T-helper 1 cell treated with Interleukin-12 subunit alpha and Interleukin-12 subunit beta and Interleukin-4 antibody, amounts not matched to agents 30 μg/mL and 1 μg/mL, for 36 hours (primary cell): ENCODE measurements around the gene ARHGEF4.

Experiments
- H3K27ac Mint-ChIP-seq: one replicate; pipeline ENCODE4 v1.8.0; 2021; ENCODE audit warnings: mild to moderate bottlenecking, mixed read lengths
- H3K27me3 Mint-ChIP-seq: one replicate; pipeline ENCODE4 v1.8.0; 2021; ENCODE audit warnings: low read depth, mixed read lengths
- H3K36me3 Mint-ChIP-seq: one replicate; pipeline ENCODE4 v1.8.0; 2021; ENCODE audit warnings: low read depth, mixed read lengths
- H3K4me1 Mint-ChIP-seq: one replicate; pipeline ENCODE4 v1.8.0; 2021; ENCODE audit warnings: low read depth, mixed read lengths
- H3K4me3 Mint-ChIP-seq: one replicate; pipeline ENCODE4 v1.8.0; 2021; ENCODE audit warnings: mild to moderate bottlenecking, moderate library complexity, mixed read lengths
- H3K9me3 Mint-ChIP-seq: one replicate; pipeline ENCODE4 v1.8.0; 2021; ENCODE audit warnings: mixed read lengths

The ARHGEF4 gene

GRCh38 chr2:130836501-130837174 is at the start of gene ARHGEF4:
Gene ARHGEF4 (plus strand): TSS chr2:130836914. CDS start chr2:130836954, 40 bp downstream.
- no peaks in the 10 kb centered on the region for H3K36me3 Mint-ChIP-seq
- no peaks in the 10 kb centered on the region for H3K4me1 Mint-ChIP-seq
- no peaks in the 10 kb centered on the region for H3K9me3 Mint-ChIP-seq
- peaks cover 54% of the 10 kb centered on the region for H3K27me3 Mint-ChIP-seq
- no peak within 1 kb of the TSS for H3K4me3 Mint-ChIP-seq
- H3K27ac Mint-ChIP-seq, result no peak within 1 kb of the TSS

DNA sequence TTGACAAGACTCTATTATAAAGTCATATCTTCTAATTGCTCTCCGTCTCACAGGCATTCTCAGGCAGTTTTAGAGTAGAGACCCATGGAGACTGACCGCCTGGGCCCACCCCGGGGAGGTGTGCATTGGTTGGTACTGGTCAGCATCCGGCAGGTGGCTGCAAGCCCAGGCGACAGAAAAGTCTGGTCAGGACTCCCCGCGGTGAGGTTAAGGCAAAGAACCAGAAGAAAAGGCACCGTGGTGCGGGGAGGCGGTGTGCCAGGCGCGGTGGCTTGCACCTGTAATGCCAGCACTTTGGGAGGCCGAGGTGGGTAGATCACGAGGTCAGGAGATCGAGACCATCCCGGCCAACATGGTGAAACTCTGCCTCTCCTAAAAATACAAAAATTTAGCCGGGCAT is 48.9 kb upstream of the ARHGEF4 start:
- no peaks in the 10 kb centered on the region for H3K4me1 Mint-ChIP-seq
- H3K4me3 Mint-ChIP-seq, result no peak overlapping the region
- no peaks in the 10 kb centered on the region for H3K9me3 Mint-ChIP-seq
- no peak overlapping the region for H3K27ac Mint-ChIP-seq
- H3K27me3 Mint-ChIP-seq, result peaks cover 3% of the 10 kb centered on the region
- no peaks in the 10 kb centered on the region for H3K36me3 Mint-ChIP-seq

DNA sequence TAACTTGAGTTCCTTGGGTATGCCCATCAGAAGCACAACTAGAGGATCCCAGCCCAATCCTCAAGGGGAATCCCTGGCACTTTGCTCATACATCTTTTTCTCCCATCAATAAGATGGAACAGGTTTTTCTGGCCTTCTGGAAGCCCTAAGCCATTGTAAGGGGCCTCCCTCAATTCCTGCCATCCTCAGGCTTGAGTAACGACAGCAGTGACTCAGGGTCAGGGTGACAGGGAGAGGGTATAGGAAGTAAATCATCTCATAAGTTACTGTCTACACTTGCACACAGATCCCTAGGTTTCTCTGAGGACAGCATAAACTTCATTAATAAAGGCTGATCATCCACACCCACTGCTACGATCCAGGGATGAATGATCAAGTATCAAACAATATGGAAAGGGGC is 46.4 kb upstream of the ARHGEF4 start:
- Mint-ChIP-seq H3K36me3 (no peaks in the 10 kb centered on the region), H3K9me3 (no peaks in the 10 kb centered on the region), H3K4me3 (no peak overlapping the region), H3K27ac (no peak overlapping the region), H3K4me1 (no peaks in the 10 kb centered on the region), H3K27me3 (peaks cover 15% of the 10 kb centered on the region)

DNA sequence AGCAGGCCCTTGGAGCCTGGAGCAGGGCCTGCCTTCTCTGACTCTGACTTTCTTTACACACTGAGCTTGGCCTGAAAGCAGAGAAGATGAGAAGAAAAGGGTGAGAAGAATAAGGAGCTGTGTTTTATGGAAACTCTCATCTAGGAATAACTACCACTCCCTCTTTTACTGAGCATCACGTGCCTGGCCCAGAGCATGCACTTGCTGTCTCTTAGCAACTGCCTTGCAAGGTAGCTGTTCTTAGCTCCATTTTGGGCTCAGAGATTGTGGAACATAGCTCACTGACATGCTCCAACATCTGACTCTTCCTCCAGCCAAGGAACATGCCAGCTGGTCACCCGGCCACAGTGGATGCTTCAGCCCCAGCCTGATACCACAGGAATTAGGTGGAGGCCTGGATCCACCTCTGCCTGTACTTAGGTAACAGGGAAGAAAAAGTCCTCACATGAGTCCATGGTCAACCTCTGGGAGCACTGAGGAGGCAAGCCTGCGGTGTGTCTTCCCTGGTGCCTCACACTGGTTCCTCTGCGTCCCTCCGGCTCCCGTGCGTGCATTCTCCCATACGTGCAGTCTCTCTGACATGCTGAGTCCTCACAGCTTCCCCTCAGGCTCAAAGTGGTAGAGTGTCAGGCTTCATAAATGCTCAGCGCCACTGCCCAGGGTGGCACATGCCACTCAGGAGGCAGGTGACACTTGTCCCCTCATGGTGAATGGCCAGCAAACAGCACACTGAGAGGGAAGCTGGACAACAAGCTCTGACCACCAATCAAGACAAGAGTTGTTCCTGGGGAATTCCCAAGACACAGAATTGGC is 45.7 kb upstream of the ARHGEF4 start:
- H3K27ac Mint-ChIP-seq, result no peak overlapping the region
- no peaks in the 10 kb centered on the region for H3K9me3 Mint-ChIP-seq
- H3K27me3 Mint-ChIP-seq, result peaks cover 15% of the 10 kb centered on the region
- no peaks in the 10 kb centered on the region for H3K4me1 Mint-ChIP-seq
- H3K4me3 Mint-ChIP-seq, result no peak overlapping the region
- no peaks in the 10 kb centered on the region for H3K36me3 Mint-ChIP-seq

DNA sequence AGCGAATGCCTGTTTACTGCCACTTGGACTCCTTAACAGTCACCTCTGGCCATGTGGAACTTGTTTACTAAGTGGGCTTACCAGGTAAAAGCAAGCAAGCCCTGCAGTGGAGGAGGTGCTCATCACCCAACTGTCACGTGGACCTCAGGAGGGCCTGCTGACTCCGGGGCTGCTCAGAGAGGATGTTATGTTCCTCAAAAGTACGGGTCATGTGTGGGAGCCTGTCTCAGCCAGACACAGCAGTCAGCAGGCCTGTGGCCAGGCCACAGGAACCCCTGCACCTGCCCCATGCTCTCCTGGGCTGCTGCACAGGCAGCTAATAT is 45.1 kb upstream of the ARHGEF4 start:
- Mint-ChIP-seq H3K36me3 (no peaks in the 10 kb centered on the region), H3K4me3 (no peak overlapping the region), H3K4me1 (no peaks in the 10 kb centered on the region), H3K27me3 (peaks cover 15% of the 10 kb centered on the region), H3K27ac (no peak overlapping the region), H3K9me3 (no peaks in the 10 kb centered on the region)

- H3K9me3 Mint-ChIP-seq, result no peaks in the 10 kb centered on the region
- H3K27me3 Mint-ChIP-seq, result peaks cover 25% of the 10 kb centered on the region
- no peak overlapping the region for H3K27ac Mint-ChIP-seq
- H3K36me3 Mint-ChIP-seq, result no peaks in the 10 kb centered on the region
- no peak overlapping the region for H3K4me3 Mint-ChIP-seq
- peaks cover 3% of the 10 kb centered on the region for H3K4me1 Mint-ChIP-seq
Observed at GRCh38 chr2:130795431-130795830, 41.3 kb upstream of the ARHGEF4 start.

DNA sequence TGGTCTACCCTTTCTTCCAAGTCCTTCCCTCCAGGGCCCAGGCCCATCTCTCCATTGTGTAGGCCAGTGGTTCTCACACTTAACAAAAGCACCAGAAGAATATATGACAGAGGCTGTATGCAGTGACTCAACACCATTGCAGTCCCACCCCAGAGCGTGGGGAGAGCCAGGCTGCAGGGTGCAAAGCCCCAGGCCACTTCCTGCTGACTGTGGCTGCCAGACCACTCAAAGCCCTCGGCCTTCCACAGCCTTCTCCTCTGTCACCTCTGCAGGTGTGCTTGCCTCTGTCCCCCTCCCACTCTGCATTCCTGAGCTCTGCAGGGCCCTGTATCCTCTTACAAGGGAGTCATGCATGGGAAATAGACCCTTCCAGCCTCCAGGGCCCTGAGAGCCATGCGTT is 40.4 kb upstream of the ARHGEF4 start:
- no peak overlapping the region for H3K27ac Mint-ChIP-seq
- H3K4me3 Mint-ChIP-seq, result no peak overlapping the region
- no peaks in the 10 kb centered on the region for H3K36me3 Mint-ChIP-seq
- peaks cover 27% of the 10 kb centered on the region for H3K27me3 Mint-ChIP-seq
- peaks cover 3% of the 10 kb centered on the region for H3K4me1 Mint-ChIP-seq
- no peaks in the 10 kb centered on the region for H3K9me3 Mint-ChIP-seq

- peak overlapping the region; percentile 51 for H3K4me3 Mint-ChIP-seq
- H3K36me3 Mint-ChIP-seq, result no peaks in the 10 kb centered on the region
- no peak overlapping the region for H3K27ac Mint-ChIP-seq
- no peaks in the 10 kb centered on the region for H3K9me3 Mint-ChIP-seq
- H3K4me1 Mint-ChIP-seq, result peaks cover 3% of the 10 kb centered on the region
- H3K27me3 Mint-ChIP-seq, result peaks cover 29% of the 10 kb centered on the region
Observed at GRCh38 chr2:130797493-130798435, 39.0 kb upstream of the ARHGEF4 start.

- Mint-ChIP-seq H3K27me3 (peaks cover 25% of the 10 kb centered on the region), H3K4me3 (peak overlapping the region; percentile 51), H3K4me1 (peaks cover 3% of the 10 kb centered on the region), H3K9me3 (no peaks in the 10 kb centered on the region), H3K27ac (no peak overlapping the region), H3K36me3 (no peaks in the 10 kb centered on the region)
Observed at GRCh38 chr2:130798472-130799218, 38.1 kb upstream of the ARHGEF4 start.

GRCh38 chr2:130799295-130799694 is 37.4 kb upstream of the ARHGEF4 start:
- H3K4me1 Mint-ChIP-seq, result peaks cover 3% of the 10 kb centered on the region
- H3K9me3 Mint-ChIP-seq, result no peaks in the 10 kb centered on the region
- H3K36me3 Mint-ChIP-seq, result no peaks in the 10 kb centered on the region
- no peak overlapping the region for H3K4me3 Mint-ChIP-seq
- peaks cover 20% of the 10 kb centered on the region for H3K27me3 Mint-ChIP-seq
- no peak overlapping the region for H3K27ac Mint-ChIP-seq

- Mint-ChIP-seq H3K27ac (no peak overlapping the region), H3K9me3 (no peaks in the 10 kb centered on the region), H3K4me1 (no peaks in the 10 kb centered on the region), H3K4me3 (no peak overlapping the region), H3K27me3 (peaks cover 19% of the 10 kb centered on the region), H3K36me3 (no peaks in the 10 kb centered on the region)
Observed at GRCh38 chr2:130805613-130806012, 31.1 kb upstream of the ARHGEF4 start.

GRCh38 chr2:130806370-130806769 is 30.3 kb upstream of the ARHGEF4 start:
- Mint-ChIP-seq H3K9me3 (no peaks in the 10 kb centered on the region), H3K4me1 (no peaks in the 10 kb centered on the region), H3K27me3 (peaks cover 23% of the 10 kb centered on the region), H3K27ac (no peak overlapping the region), H3K36me3 (no peaks in the 10 kb centered on the region), H3K4me3 (no peak overlapping the region)

GRCh38 chr2:130807659-130808385 is 28.9 kb upstream of the ARHGEF4 start:
- Mint-ChIP-seq H3K36me3 (no peaks in the 10 kb centered on the region), H3K27ac (no peak overlapping the region), H3K9me3 (no peaks in the 10 kb centered on the region), H3K27me3 (peaks cover 29% of the 10 kb centered on the region), H3K4me1 (no peaks in the 10 kb centered on the region), H3K4me3 (no peak overlapping the region)
